ENCODE measurements around the gene JARID2. TPM values are rescaled to one million over a fixed set of nuclear protein-coding genes. Genes with fewer than 3 reads are reported as not detected.

JARID2 gene
- total and polyA plus RNA-seq, 10 of the 15 experiments (the other 5 are each of a cell fraction or from before 2014, with no cell fraction given), result 4.2 to 21.6 (median 11.7) TPM

- FAIRE-seq (no peak), ATAC-seq (no peak), DNase-seq (ENCODE audit: low read depth, low spot score) (no peak)
- H3K27ac ChIP-seq (ENCODE audit: control insufficient read depth, insufficient read depth), result peak overlapping the region; percentile 77
- peaks cover 66% of the 10 kb centered on the region for H3K79me2 ChIP-seq (ENCODE audit: control insufficient read depth, insufficient read depth, low read length)
- POLR2A ChIA-PET, result interaction anchor here (0.6 to 1.5 kb wide), 12 partner anchors 16 to 1783 kb away, joined by 3 to 7 read pairs (median 4); no protein-coding TSS in a partner anchor
- H3K36me3 ChIP-seq (ENCODE audit: control insufficient read depth in 2 of 2, insufficient read depth in 2 of 2, low read length in 1 of 2), result no peaks in the 10 kb centered on the region; a peak in 1 of 4 replicates
- H3K9ac ChIP-seq (ENCODE audit: control insufficient read depth, insufficient read depth, low read length), result peak overlapping the region; percentile 89
- H3K4me1 ChIP-seq (ENCODE audit: control insufficient read depth, insufficient read depth, low read length), result peaks cover 16% of the 10 kb centered on the region
- WGBS (ENCODE audit: insufficient coverage, insufficient replicate concordance, low lambda C conversion rate, missing lambda C conversion rate), result 1% methylated on average over 43 of the region's 75 CpGs
- SMC1A ChIA-PET (ENCODE audit: uncharacterized antibody, unreplicated experiment), result interaction anchor here (0.6 to 2.4 kb wide), 14 partner anchors 7 to 958 kb away, joined by 3 to 17 read pairs (median 4); no protein-coding TSS in a partner anchor
- H2AFZ ChIP-seq (ENCODE audit: control insufficient read depth, low read depth, low read length), result peak overlapping the region; percentile 64
- intact Hi-C loops (cut with micrococcal nuclease; ENCODE audit: unreplicated experiment), result loop anchor here (5.0 to 10.0 kb wide), 5 partner anchors 95 to 510 kb away; no protein-coding TSS in a partner anchor
- H3K4me3 ChIP-seq, result peak overlapping the region; percentile 97
- CTCF ChIA-PET, result interaction anchor here (0.7 to 2.0 kb wide), 9 partner anchors 8 to 376 kb away, joined by 3 to 16 read pairs (median 4); no protein-coding TSS in a partner anchor
- no peaks in the 10 kb centered on the region for H3K27me3 ChIP-seq (replicated peaks in 1 of 2; ENCODE audit: control insufficient read depth in 2 of 2, insufficient read depth in 2 of 2, low read length in 1 of 2)
- H4K20me1 ChIP-seq (ENCODE audit: control insufficient read depth, insufficient read depth), result no peaks in the 10 kb centered on the region
- in situ Hi-C loops (cut with MboI), result loop anchor here (5.0 kb wide), 1 partner anchor 1035 kb away; no protein-coding TSS in a partner anchor
- H3K4me2 ChIP-seq (ENCODE audit: control insufficient read depth, insufficient read depth), result peak overlapping the region; percentile 45
- no peaks in the 10 kb centered on the region for H3K9me3 ChIP-seq (replicated peaks; ENCODE audit: control insufficient read depth, insufficient read depth, low read length)
- no TSS peak for BruUV-seq (replicated peaks)
- RAD21 ChIA-PET (ENCODE audit: unreplicated experiment), result interaction anchor here (0.6 to 2.6 kb wide), 17 partner anchors 19 to 1037 kb away, joined by 3 to 17 read pairs (median 4); no protein-coding TSS in a partner anchor
- TF ChIP-seq TAF1 (IDR thresholded peaks at IDR 0.05; ENCODE audit: borderline replicate concordance, low read depth, low read length) (peak; percentile 76; the same call in 1 of the 2 replicates), CTCF (IDR thresholded peaks at IDR 0.05 in 2 of 3, conservative IDR thresholded peaks at IDR 0.05 in 1 of 3; ENCODE audit: control insufficient read depth in 2 of 3, extremely low read depth in 1 of 3, insufficient read depth in 1 of 3, low read depth in 3 of 3, low read length in 3 of 3) (peak; percentile 14 to 26 (median 23); a peak in 3 of 6 replicates), SUZ12 (IDR thresholded peaks at IDR 0.05; ENCODE audit: unreplicated experiment) (no peak), WRNIP1 (IDR thresholded peaks at IDR 0.05; ENCODE audit: borderline replicate concordance, low read depth, low read length) (no peak), LARP7 (IDR thresholded peaks at IDR 0.05) (peak; percentile 43; the same call in 1 of the 2 replicates), IKZF2 (IDR thresholded peaks at IDR 0.05) (peak in 1 of 2 experiments; percentile 26; a peak in 1 of 4 replicates), GATAD2B (conservative IDR thresholded peaks at IDR 0.05; ENCODE audit: low read depth) (peak; percentile 43; the same call in 1 of the 2 replicates), CUX1 (IDR thresholded peaks at IDR 0.05; ENCODE audit: insufficient replicate concordance, low read depth, low read length) (no peak), CBX5 (IDR thresholded peaks at IDR 0.05; ENCODE audit: low read depth) (no peak), IRF3 (IDR thresholded peaks at IDR 0.05) (no peak), DPF2 (IDR thresholded peaks at IDR 0.05) (0 out of 2 replicates have a peak, but pooled peaks have one; percentile 24), SMARCA5 (IDR thresholded peaks at IDR 0.05) (peak; percentile 62; the same call in 1 of the 2 replicates), POLR2AphosphoS5 (IDR thresholded peaks at IDR 0.05; ENCODE audit: low read length) (peak; percentile 48)
These were observed 1.9 kb downstream of the JARID2 start for GRCh38 chr6:15247500-15248450.
